RPMI7951 (cell line): ENCODE measurements around the gene DOK4. TPM values are rescaled to one million over a fixed set of nuclear protein-coding genes. Genes with fewer than 3 reads are reported as not detected.

Source experiments
- DNase-seq: peaks from one replicate; pipeline ENCODE4 v3.0.0-alpha.2; 2012; ENCODE audit warnings: low read depth
- total RNA-seq: library from RNA; depleted of rRNA; stranded (reverse); fragments of >200 nt; shearing (Covaris generic); gene quantifications from 2 replicates; pipeline ENCODE4 v1.2.3, GENCODE V29; 2014

Gene DOK4
- total RNA-seq, 1 experiment from 2014 or later = 17.9 TPM

GRCh38 chr16:57519796-57520360 lies 33.6 kb upstream of the DOK4 start:
- DNase-seq = peak; percentile 55

GRCh38 chr16:57518922-57519321 lies 32.6 kb upstream of the DOK4 start:
- no peak for DNase-seq

GRCh38 chr16:57518520-57518919 lies 32.2 kb upstream of the DOK4 start:
- no peak for DNase-seq

GRCh38 chr16:57517397-57518367 lies 31.4 kb upstream of the DOK4 start:
- DNase-seq = no peak

GRCh38 chr16:57516773-57517172 lies 30.5 kb upstream of the DOK4 start:
- no peak for DNase-seq

GRCh38 chr16:57516176-57516725 lies 30.0 kb upstream of the DOK4 start:
- no peak for DNase-seq

GRCh38 chr16:57514791-57515600 lies 28.7 kb upstream of the DOK4 start:
- no peak for DNase-seq

- DNase-seq = no peak
These were observed 28.1 kb upstream of the DOK4 start for GRCh38 chr16:57514371-57514770.

- no peak for DNase-seq
These were observed 27.2 kb upstream of the DOK4 start for GRCh38 chr16:57513371-57514102.

GRCh38 chr16:57512296-57513001 lies 26.2 kb upstream of the DOK4 start:
- no peak for DNase-seq

- no peak for DNase-seq
These were observed 24.0 kb upstream of the DOK4 start for GRCh38 chr16:57510016-57510871.

- DNase-seq = peak; percentile 21
These were observed 23.1 kb upstream of the DOK4 start for GRCh38 chr16:57509231-57509923.

- no peak for DNase-seq
These were observed 21.7 kb upstream of the DOK4 start for GRCh38 chr16:57508035-57508425.

- no peak for DNase-seq
These were observed 21.1 kb upstream of the DOK4 start for GRCh38 chr16:57507136-57508034.

- DNase-seq = no peak
These were observed 18.9 kb upstream of the DOK4 start for GRCh38 chr16:57505169-57505568.

- no peak for DNase-seq
These were observed 18.2 kb upstream of the DOK4 start for GRCh38 chr16:57504491-57504890.

GRCh38 chr16:57504001-57504400 lies 17.7 kb upstream of the DOK4 start:
- DNase-seq = no peak

GRCh38 chr16:57503366-57503765 lies 17.1 kb upstream of the DOK4 start:
- no peak for DNase-seq
